CD4-positive, alpha-beta memory T cell (primary cell): Measurements from ENCODE around the gene EAPP. TPM values are rescaled to one million over a fixed set of nuclear protein-coding genes. Genes with fewer than 3 reads are reported as not detected.
"Not testable (repeated sequence)": the region's sequence is repeated elsewhere in the genome, so short reads cannot be mapped to it uniquely, and the experiment has no call there.

Source experiments
- CTCF ChIA-PET: fragments of 350-600 bp; sonication (Branson Sonifier 250); formaldehyde crosslinking; loops from one replicate; lab custom pipeline; 2021; ENCODE audit warnings: inconsistent platforms; ENCODE audit not compliant: partially characterized antibody; lab: Charles Lee
- POLR2A ChIA-PET: fragments of 350-600 bp; sonication (Branson Sonifier 250); formaldehyde crosslinking; loops from one replicate; lab custom pipeline; 2021; ENCODE audit not compliant: partially characterized antibody; lab: Charles Lee
- DNase-seq, 5 donors: peaks; one replicate each; pipeline versions ENCODE4 v3.0.0 to v3.0.0-alpha.2; 2020 to 2022; ENCODE audit warnings: mixed read lengths in 1 of 5
- H3K27ac ChIP-seq: one replicate; pipeline ENCODE4 v1.7.0; 2013; ENCODE audit warnings: low read depth, low read length
- H3K27me3 ChIP-seq: 2 replicates; pipeline ENCODE4 v1.7.0; 2013; ENCODE audit warnings: mild to moderate bottlenecking, low read length, moderate library complexity; ENCODE audit not compliant: insufficient read depth
- H3K36me3 ChIP-seq: 2 replicates; pipeline ENCODE4 v1.7.0; 2013; ENCODE audit warnings: mild to moderate bottlenecking, low read length, moderate library complexity; ENCODE audit not compliant: insufficient read depth
- H3K4me1 ChIP-seq: 2 replicates; pipeline ENCODE4 v1.7.0; 2013; ENCODE audit warnings: mild to moderate bottlenecking, low read length, moderate library complexity; ENCODE audit not compliant: insufficient read depth
- H3K4me3 ChIP-seq, 2 donors: one replicate each; pipeline ENCODE4 v1.7.0; 2013; ENCODE audit warnings: low read length in 2 of 2, mild to moderate bottlenecking in 1 of 2
- H3K9me3 ChIP-seq, 2 donors: one replicate each; pipeline ENCODE4 v1.7.0; 2013; ENCODE audit warnings: low read length in 2 of 2, control low read depth in 1 of 2; ENCODE audit not compliant: control insufficient read depth in 1 of 2
- H3K27ac Mint-ChIP-seq, 7 donors: one replicate each; pipeline ENCODE4 v1.8.0; 2020 to 2021; ENCODE audit warnings: mixed read lengths in 7 of 7, mild to moderate bottlenecking in 6 of 7, inconsistent platforms in 3 of 7, moderate library complexity in 3 of 7
- H3K27me3 Mint-ChIP-seq, 2 donors: one replicate each; pipeline ENCODE4 v1.8.0; 2020 to 2021; ENCODE audit warnings: mixed read lengths in 2 of 2
- H3K36me3 Mint-ChIP-seq, 2 donors: one replicate each; pipeline ENCODE4 v1.8.0; 2020 to 2021; ENCODE audit warnings: mixed read lengths in 2 of 2, inconsistent platforms in 1 of 2, mild to moderate bottlenecking in 1 of 2
- H3K4me1 Mint-ChIP-seq, 4 donors: one replicate each; pipeline ENCODE4 v1.8.0; 2020 to 2021; ENCODE audit warnings: mixed read lengths in 4 of 4, mild to moderate bottlenecking in 1 of 4
- H3K4me3 Mint-ChIP-seq, 8 donors: one replicate each; pipeline ENCODE4 v1.8.0; 2020 to 2021; ENCODE audit warnings: mixed read lengths in 8 of 8, mild to moderate bottlenecking in 7 of 8, moderate library complexity in 6 of 8, inconsistent platforms in 3 of 8
- H3K9me3 Mint-ChIP-seq, 8 donors: one replicate each; pipeline ENCODE4 v1.8.0; 2020 to 2021; ENCODE audit warnings: mixed read lengths in 8 of 8, mild to moderate bottlenecking in 5 of 8, inconsistent platforms in 3 of 8, moderate library complexity in 1 of 8
- intact Hi-C: fragments of 100-400 bp; cut with micrococcal nuclease; formaldehyde crosslinking; loops from one replicate; pipeline ENCODE4 v1.15.1; 2023
- polyA plus RNA-seq, 2 donors: library from polyadenylated mRNA; unstranded; fragments of 300-500 nt; fragmentation: Illumina TruSeq; gene quantifications; one replicate each; pipeline ENCODE4 v1.2.3, GENCODE V29; 2021
- total RNA-seq, 2 experiments: library from RNA; stranded (reverse); gene quantifications; one replicate each; pipeline ENCODE4 v1.2.3, GENCODE V29; 2021

The EAPP gene
- total and polyA plus RNA-seq, 4 experiments from 2014 or later, result 58.2 to 141 (median 86.4) TPM

GRCh38 chr14:34482463-34482862 is 57.0 kb downstream of the EAPP start:
- Histone ChIP-seq H3K27ac (no peak overlapping the region), H3K4me1 (no peaks in the 10 kb centered on the region), H3K4me3 (no peak overlapping the region), H3K27me3 (no peaks in the 10 kb centered on the region), H3K9me3 (no peaks in the 10 kb centered on the region), H3K36me3 (no peaks in the 10 kb centered on the region)
- Mint-ChIP-seq H3K4me1 (no peaks in the 10 kb centered on the region), H3K27me3 (no peaks in the 10 kb centered on the region), H3K27ac (no peak overlapping the region), H3K4me3 (no peak overlapping the region), H3K36me3 (no peaks in the 10 kb centered on the region), H3K9me3 (no peaks in the 10 kb centered on the region)
- ChIA-PET CTCF (no interaction called here), POLR2A (no interaction called here)
- intact Hi-C loops, result no loop called here
- no peak for DNase-seq

DNA sequence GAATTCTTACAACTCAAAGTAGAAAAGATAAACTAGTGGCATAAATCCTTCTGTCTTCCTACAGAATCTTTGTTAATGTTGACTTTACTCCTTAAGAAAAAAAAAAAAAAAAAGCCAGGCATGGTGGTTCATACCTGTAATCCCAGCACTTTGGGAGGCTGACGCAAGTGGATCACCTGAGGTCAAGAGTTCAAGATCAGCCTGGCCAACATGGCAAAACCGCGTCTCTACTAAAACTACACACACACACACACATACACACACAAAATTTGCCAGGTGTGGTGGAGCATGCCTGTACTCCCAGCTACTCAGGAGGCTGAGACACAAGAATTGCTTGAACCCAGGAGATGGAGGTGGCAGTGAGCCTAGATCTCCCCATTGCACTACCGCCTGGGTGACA is 59.8 kb downstream of the EAPP start:
- CTCF ChIA-PET, result no interaction called here

DNA sequence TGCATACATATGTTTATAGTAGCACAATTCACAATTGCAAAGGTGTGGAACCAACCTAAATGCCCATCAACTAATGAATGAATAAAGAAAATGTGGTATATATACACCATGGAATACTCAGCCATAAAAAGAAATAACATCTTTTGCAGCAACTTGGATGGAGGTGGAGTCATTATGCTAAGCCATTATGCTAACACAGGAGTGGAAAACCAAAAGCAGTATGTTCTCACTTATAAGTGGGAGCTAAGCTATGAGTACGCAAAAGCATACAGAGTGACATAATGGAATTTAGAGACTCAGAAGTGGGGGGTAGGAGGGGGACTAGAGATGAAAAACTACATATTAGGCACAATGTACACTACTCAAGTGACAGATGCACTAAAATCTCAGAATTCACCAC is 61.2 kb downstream of the EAPP start:
- H3K9me3 Mint-ChIP-seq, result no peaks in the 10 kb centered on the region
- CTCF ChIA-PET, result no interaction called here
- H3K9me3 ChIP-seq, result no peaks in the 10 kb centered on the region
- POLR2A ChIA-PET, result no interaction called here
- no peaks in the 10 kb centered on the region for H3K27me3 ChIP-seq
- H3K4me1 Mint-ChIP-seq, result no peaks in the 10 kb centered on the region
- H3K36me3 Mint-ChIP-seq, result no peaks in the 10 kb centered on the region
- no peak for DNase-seq
- peak overlapping the region in 1 of 7 donors; percentile 25 for H3K27ac Mint-ChIP-seq
- H3K4me3 ChIP-seq, result no peak overlapping the region
- H3K4me3 Mint-ChIP-seq, result no peak overlapping the region
- intact Hi-C loops, result no loop called here
- no peaks in the 10 kb centered on the region for H3K36me3 ChIP-seq
- no peaks in the 10 kb centered on the region for H3K4me1 ChIP-seq
- H3K27me3 Mint-ChIP-seq, result no peaks in the 10 kb centered on the region
- no peak overlapping the region for H3K27ac ChIP-seq

More for the DNA sequence above, 59.8 kb downstream of the EAPP start:
- no peaks in the 10 kb centered on the region for H3K4me1 ChIP-seq
- H3K36me3 Mint-ChIP-seq, result no peaks in the 10 kb centered on the region
- H3K27ac ChIP-seq, result no peak overlapping the region
- H3K27me3 Mint-ChIP-seq, result no peaks in the 10 kb centered on the region
- H3K4me3 Mint-ChIP-seq, result no peak overlapping the region
- H3K36me3 ChIP-seq, result no peaks in the 10 kb centered on the region
- no peaks in the 10 kb centered on the region for H3K9me3 Mint-ChIP-seq
- intact Hi-C loops, result no loop called here
- no peaks in the 10 kb centered on the region for H3K27me3 ChIP-seq
- no peak overlapping the region for H3K4me3 ChIP-seq
- no peak for DNase-seq
- no peaks in the 10 kb centered on the region for H3K4me1 Mint-ChIP-seq
- POLR2A ChIA-PET, result no interaction called here
- peak overlapping the region in 1 of 7 donors; percentile 14 for H3K27ac Mint-ChIP-seq
- H3K9me3 ChIP-seq, result no peaks in the 10 kb centered on the region

DNA sequence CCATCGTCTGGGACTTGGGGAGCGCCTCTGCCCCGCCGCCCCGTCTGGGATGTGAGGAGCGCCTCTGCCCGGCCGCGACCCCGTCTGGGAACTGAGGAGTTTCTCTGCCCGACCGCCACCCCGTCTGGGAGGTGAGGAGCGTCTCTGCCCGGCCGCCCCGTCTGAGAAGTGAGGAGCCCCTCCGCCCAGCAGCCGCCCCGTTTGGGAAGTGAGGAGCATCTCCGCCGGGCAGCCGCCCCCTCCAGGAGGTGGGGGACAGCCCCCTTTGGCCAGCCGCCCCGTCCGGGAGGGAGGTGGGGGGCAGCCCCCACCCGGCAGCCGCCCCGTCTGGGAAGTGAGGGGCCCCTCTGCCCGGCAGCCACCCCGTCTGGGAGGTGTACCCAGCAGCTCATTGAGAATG is 63.5 kb downstream of the EAPP start:
- DNase-seq, result not testable (repeated sequence)

GRCh38 chr14:34475163-34475562 is 64.3 kb downstream of the EAPP start:
- Histone ChIP-seq H3K27me3 (no peaks in the 10 kb centered on the region), H3K36me3 (no peaks in the 10 kb centered on the region), H3K4me1 (no peaks in the 10 kb centered on the region), H3K9me3 (no peaks in the 10 kb centered on the region), H3K27ac (no peak overlapping the region), H3K4me3 (no peak overlapping the region)
- H3K4me3 Mint-ChIP-seq, result no peak overlapping the region
- ChIA-PET POLR2A (no interaction called here), CTCF (no interaction called here)
- no peaks in the 10 kb centered on the region for H3K27me3 Mint-ChIP-seq
- H3K4me1 Mint-ChIP-seq, result no peaks in the 10 kb centered on the region
- intact Hi-C loops, result no loop called here
- H3K9me3 Mint-ChIP-seq, result no peaks in the 10 kb centered on the region
- no peak overlapping the region for H3K27ac Mint-ChIP-seq
- DNase-seq, result no peak
- no peaks in the 10 kb centered on the region for H3K36me3 Mint-ChIP-seq

More for the DNA sequence above, 63.5 kb downstream of the EAPP start:
- H3K27ac ChIP-seq, POLR2A ChIA-PET, H3K9me3 ChIP-seq, H3K36me3 Mint-ChIP-seq, H3K36me3 ChIP-seq, H3K27ac Mint-ChIP-seq, H3K4me1 ChIP-seq, H3K9me3 Mint-ChIP-seq, intact Hi-C loops, H3K4me3 ChIP-seq, H3K4me1 Mint-ChIP-seq, H3K27me3 Mint-ChIP-seq, H3K27me3 ChIP-seq, CTCF ChIA-PET, H3K4me3 Mint-ChIP-seq: not testable (repeated sequence)

DNA sequence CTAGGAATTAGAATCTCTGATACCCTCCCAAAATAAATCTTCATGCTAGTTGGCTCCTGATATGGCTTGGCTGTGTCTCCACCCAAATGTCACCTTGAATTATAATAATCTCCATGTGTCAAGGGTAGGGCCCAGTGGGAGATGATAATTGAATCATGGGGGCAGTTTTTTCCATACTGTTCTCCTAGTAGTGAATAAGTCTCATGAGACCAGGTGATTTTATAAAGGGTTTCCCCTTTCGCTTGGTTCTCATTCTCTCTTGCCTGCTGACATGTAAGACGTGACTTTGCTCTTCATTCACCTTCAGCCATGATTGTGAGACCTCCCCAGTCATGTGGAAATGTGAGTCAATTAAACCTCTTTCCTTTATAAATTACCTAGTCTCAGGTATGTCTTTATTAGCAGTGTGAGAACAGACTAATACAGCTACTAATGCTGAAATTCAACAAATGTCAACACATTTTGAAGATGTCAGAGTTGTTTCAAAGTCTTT is 65.3 kb downstream of the EAPP start:
- POLR2A ChIA-PET, result no interaction called here
- no peaks in the 10 kb centered on the region for H3K4me1 Mint-ChIP-seq
- H3K27me3 Mint-ChIP-seq, result no peaks in the 10 kb centered on the region

GRCh38 chr14:34472706-34473279 is 66.7 kb downstream of the EAPP start:
- H3K4me1 Mint-ChIP-seq, result no peaks in the 10 kb centered on the region
- Histone ChIP-seq H3K4me1 (no peaks in the 10 kb centered on the region), H3K4me3 (no peak overlapping the region), H3K27me3 (no peaks in the 10 kb centered on the region), H3K36me3 (no peaks in the 10 kb centered on the region), H3K27ac (no peak overlapping the region), H3K9me3 (no peaks in the 10 kb centered on the region)
- no peaks in the 10 kb centered on the region for H3K36me3 Mint-ChIP-seq
- ChIA-PET CTCF (interaction anchor here (1.2 kb wide), 1 partner anchor 39 kb away, joined by 3 read pairs; no protein-coding TSS in a partner anchor), POLR2A (no interaction called here)
- no peaks in the 10 kb centered on the region for H3K27me3 Mint-ChIP-seq
- no peak for DNase-seq
- no peaks in the 10 kb centered on the region for H3K9me3 Mint-ChIP-seq
- H3K4me3 Mint-ChIP-seq, result no peak overlapping the region
- intact Hi-C loops, result no loop called here
- no peak overlapping the region for H3K27ac Mint-ChIP-seq

More for the DNA sequence above, 65.3 kb downstream of the EAPP start:
- Histone ChIP-seq H3K4me3 (no peak overlapping the region), H3K27ac (no peak overlapping the region), H3K9me3 (no peaks in the 10 kb centered on the region), H3K36me3 (no peaks in the 10 kb centered on the region), H3K4me1 (no peaks in the 10 kb centered on the region), H3K27me3 (no peaks in the 10 kb centered on the region)
- H3K27ac Mint-ChIP-seq, result no peak overlapping the region
- H3K9me3 Mint-ChIP-seq, result no peaks in the 10 kb centered on the region
- no peak for DNase-seq
- intact Hi-C loops, result no loop called here
- H3K4me3 Mint-ChIP-seq, result no peak overlapping the region
- CTCF ChIA-PET, result no interaction called here
- no peaks in the 10 kb centered on the region for H3K36me3 Mint-ChIP-seq
